Camera-type eye (tissue), 1 donor: ENCODE measurements around the gene ZNF283. TPM values are rescaled to one million over a fixed set of nuclear protein-coding genes. Genes with fewer than 3 reads are reported as not detected.

Experiments used
- total RNA-seq: library from RNA; depleted of rRNA; stranded (reverse); fragments of >200 nt; gene quantifications from one replicate; pipeline ENCODE4 v1.2.3, GENCODE V29; 2014

ZNF283 gene
- 51.4 TPM for total RNA-seq

DNA sequence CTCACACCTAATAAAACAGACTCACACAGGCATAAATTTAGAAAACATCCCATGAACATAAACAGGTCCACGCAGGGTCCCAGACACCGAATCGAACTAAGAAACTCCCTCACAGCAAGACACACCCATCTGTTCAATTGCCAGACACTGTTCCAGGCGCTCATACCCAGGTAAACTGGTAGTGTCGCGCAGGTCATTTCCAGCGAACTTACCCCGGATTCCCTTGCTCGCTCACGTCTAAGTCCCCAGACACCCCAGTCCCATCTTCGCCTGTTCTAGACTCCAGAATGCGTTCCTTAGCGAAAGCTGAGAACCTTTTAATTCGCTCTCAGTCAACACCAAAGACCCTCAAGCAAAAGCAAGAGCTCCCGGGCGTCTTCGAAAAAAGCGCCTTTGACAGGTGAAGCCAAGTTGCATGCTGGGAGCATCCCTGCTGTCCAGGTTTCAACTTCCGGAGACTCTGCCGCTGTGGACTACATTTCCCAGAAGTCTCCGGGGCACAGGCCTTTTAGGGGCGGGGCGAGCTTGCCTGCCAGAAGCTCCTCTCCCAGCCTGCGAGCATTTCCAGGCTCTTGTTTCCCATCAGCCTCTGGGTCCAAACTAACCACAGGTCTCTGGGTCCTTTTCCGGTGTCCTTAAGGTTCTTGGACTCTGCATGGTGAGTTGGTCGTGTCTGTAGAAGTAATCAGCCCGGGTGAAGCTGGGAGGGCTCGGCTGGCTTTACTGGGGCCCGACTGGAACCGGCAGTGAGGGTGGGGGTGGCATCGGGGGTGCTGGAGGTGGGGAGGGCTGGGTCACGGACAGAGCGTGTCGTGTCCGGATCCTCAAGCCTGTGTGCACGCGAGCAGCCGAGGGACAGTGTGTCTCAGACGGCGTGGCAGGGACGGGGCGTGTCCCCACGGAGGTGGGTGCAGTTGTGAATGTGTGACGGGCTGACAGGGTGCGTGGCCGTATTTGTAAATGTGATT, at the start of gene ZNF283:
Gene ZNF283 (plus strand): TSS at position 535 of the 968 bp plus-strand sequence. CDS start 6,184 bp downstream, outside the sequence.

DNA sequence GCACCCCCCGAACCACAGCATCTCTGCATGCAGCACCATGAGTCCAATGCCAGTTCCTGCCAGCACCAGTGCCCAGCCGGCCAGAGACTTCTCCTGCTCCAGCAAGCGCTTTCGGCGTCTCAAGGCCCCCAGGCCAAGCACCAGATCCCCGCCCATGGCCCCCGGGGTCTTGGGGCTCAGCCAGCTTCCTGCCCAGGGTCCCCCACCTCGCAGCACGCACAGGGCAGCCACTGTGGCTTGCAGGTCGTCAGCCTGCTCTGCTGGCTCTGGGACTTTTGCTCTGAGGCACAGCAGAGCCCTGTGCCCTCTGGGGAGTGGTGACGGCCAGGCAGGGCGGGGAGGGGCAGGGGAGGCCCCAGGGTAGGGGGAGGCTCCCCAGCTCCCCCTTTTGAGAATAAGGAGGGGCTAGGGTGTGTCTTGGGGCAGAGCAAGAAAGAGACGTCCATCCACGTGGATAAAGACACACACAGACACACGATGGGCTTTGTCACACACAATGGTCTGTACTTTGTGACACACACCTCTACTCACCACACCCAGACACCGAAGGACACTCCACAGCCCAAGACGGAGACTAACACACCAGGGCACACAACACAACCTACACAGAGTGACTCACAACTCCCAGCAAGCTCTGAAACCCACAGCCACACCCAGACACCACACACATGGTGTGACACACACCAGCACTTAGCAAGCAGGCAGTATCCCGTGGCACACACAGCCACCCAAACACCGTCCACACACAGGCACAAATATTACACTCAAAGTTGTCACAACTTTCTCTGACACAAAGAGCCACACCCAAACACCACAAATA, 46.2 kb upstream of the ZNF283 start, which contains the start of gene KCNN4:
Gene KCNN4 (minus strand): TSS at position 268 of the 820 bp plus-strand sequence. CDS start 112 bp downstream, at position 156.

DNA sequence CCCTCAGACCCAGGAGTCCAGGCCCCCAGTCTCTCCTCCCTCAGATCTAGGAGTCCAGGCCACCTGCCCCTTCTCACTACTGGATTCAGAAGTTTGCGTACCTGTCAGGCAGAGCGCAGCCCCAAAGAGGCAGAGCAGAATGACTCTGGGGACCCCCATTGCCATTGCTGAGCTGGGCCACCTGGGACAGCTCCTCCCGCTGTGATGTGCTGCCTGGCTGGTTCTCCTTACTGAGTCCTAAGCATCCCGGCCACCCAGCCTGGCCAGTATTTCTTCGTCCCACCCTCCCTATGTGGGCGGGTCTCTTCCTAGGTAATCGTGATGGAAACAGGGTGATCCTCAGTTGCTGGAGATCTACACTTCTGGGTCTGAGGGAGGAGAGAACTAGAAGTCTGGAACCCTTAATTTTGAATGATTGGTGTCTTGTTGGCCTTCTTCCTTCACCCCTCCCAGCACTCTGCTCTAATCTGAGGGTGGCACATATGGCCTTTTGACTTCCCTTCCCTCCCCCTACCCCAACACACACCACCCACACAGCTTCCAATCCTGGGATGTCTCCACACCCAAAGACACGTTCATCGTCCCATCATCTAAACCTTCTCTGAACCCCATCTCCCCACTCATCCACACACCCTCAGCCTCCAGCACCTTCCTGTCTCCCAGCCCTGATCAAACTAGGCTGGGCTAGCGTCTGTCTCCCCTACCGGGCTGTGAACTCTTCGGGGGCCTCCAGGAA, 24.7 kb upstream of the ZNF283 start, which contains the start of gene LYPD5:
Gene LYPD5 (minus strand): TSS at position 232 of the 736 bp plus-strand sequence. CDS start 67 bp downstream, at position 165.

DNA sequence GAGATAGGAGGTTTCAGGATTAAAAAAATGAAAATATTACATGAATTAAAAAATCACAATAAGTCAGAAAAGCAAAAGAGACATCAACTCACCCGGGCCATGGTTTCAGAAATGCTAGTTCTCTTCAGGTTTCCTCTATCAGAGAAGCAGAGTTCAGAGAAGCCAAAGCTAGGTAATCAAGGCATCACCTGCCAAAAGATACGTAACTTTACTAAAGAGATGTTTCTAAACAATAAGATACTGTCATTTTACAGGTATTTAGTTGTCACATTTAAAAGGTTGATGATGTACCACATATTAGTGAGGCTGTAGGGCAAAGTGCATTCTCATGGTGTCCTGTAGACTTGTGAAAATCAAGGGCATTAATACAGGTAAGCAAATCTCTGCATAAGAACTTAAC, 56.7 kb downstream of the ZNF283 start, which contains the start of gene ZNF404:
Gene ZNF404 (minus strand): TSS at position 101 of the 400 bp plus-strand sequence.

Other genes with a start within 250 kb of the ZNF283 start
- gene IRGQ, start 231.2 kb upstream of the ZNF283 start, total RNA-seq: 55.9 TPM
- 16.3 TPM for gene ZNF576, start 230.7 kb upstream of the ZNF283 start, total RNA-seq
- gene SRRM5, start 215.2 kb upstream of the ZNF283 start, total RNA-seq: not detected
- 43.9 TPM for gene ZNF428, start 207.7 kb upstream of the ZNF283 start, total RNA-seq
- 44.0 TPM for gene CADM4, start 187.5 kb upstream of the ZNF283 start, total RNA-seq
- 9.2 TPM for gene PLAUR, start 157.2 kb upstream of the ZNF283 start, total RNA-seq
- not detected for gene IRGC, start 111.2 kb upstream of the ZNF283 start, total RNA-seq
- 21.7 TPM for gene SMG9, start 72.4 kb upstream of the ZNF283 start, total RNA-seq
- gene KCNN4, start 46.3 kb upstream of the ZNF283 start, total RNA-seq: 2.1 TPM
- 2.6 TPM for gene LYPD5, start 24.9 kb upstream of the ZNF283 start, total RNA-seq
- 8.0 TPM for gene ZNF404, start 56.6 kb downstream of the ZNF283 start, total RNA-seq
- gene ZNF45, start 108.0 kb downstream of the ZNF283 start, total RNA-seq: 24.6 TPM
- 34.8 TPM for gene ZNF221, start 123.9 kb downstream of the ZNF283 start, total RNA-seq
- 17.4 TPM for gene ZNF155, start 156.9 kb downstream of the ZNF283 start, total RNA-seq
- gene ZNF230, start 175.6 kb downstream of the ZNF283 start, total RNA-seq: 12.8 TPM
- gene ZNF222, start 198.1 kb downstream of the ZNF283 start, total RNA-seq: 15.3 TPM
- gene ZNF223, start 224.7 kb downstream of the ZNF283 start, total RNA-seq: 15.2 TPM
- gene ZNF284, start 244.8 kb downstream of the ZNF283 start, total RNA-seq: 7.1 TPM